ENCODE measurements around the gene LDB3.

The LDB3 gene

GRCh38 chr10:86662186-86663045 is 5.9 kb upstream of the LDB3 start:
- in situ Hi-C loops (cut with MboI; ENCODE audit: low pct_unique_long_range_greater_than_20kb, low sequenced_read_pairs): no loop called here
- no peak for DNase-seq

- in situ Hi-C loops (cut with MboI; ENCODE audit: low pct_unique_long_range_greater_than_20kb, low sequenced_read_pairs): no loop called here
- DNase-seq: no peak
Observed at GRCh38 chr10:86663046-86663345, 5.3 kb upstream of the LDB3 start.

GRCh38 chr10:86663576-86664339 is 4.6 kb upstream of the LDB3 start:
- no peak for DNase-seq
- in situ Hi-C loops (cut with MboI; ENCODE audit: low pct_unique_long_range_greater_than_20kb, low sequenced_read_pairs): no loop called here

- in situ Hi-C loops (cut with MboI; ENCODE audit: low pct_unique_long_range_greater_than_20kb, low sequenced_read_pairs): no loop called here
Observed at GRCh38 chr10:86664341-86665217, 3.7 kb upstream of the LDB3 start.

GRCh38 chr10:86665218-86665607 is 3.1 kb upstream of the LDB3 start:
- in situ Hi-C loops (cut with MboI; ENCODE audit: low pct_unique_long_range_greater_than_20kb, low sequenced_read_pairs): no loop called here
- no peak for DNase-seq

More at GRCh38 chr10:86664341-86665217, 3.7 kb upstream of the LDB3 start:
- no peak for DNase-seq

- in situ Hi-C loops (cut with MboI; ENCODE audit: low pct_unique_long_range_greater_than_20kb, low sequenced_read_pairs): no loop called here
- no peak for DNase-seq
Observed at GRCh38 chr10:86665868-86666267, 2.4 kb upstream of the LDB3 start.

GRCh38 chr10:86666538-86666937 is 1.8 kb upstream of the LDB3 start:
- DNase-seq: no peak
- in situ Hi-C loops (cut with MboI; ENCODE audit: low pct_unique_long_range_greater_than_20kb, low sequenced_read_pairs): no loop called here

- no peak for DNase-seq
- in situ Hi-C loops (cut with MboI; ENCODE audit: low pct_unique_long_range_greater_than_20kb, low sequenced_read_pairs): no loop called here
Observed at GRCh38 chr10:86667421-86668181, 710 bp upstream of the LDB3 start.

GRCh38 chr10:86670290-86670811 is 2.0 kb downstream of the LDB3 start:
- no peak for DNase-seq
- in situ Hi-C loops (cut with MboI; ENCODE audit: low pct_unique_long_range_greater_than_20kb, low sequenced_read_pairs): no loop called here

- no peak for DNase-seq
- in situ Hi-C loops (cut with MboI; ENCODE audit: low pct_unique_long_range_greater_than_20kb, low sequenced_read_pairs): no loop called here
Observed at GRCh38 chr10:86670876-86671275, 2.6 kb downstream of the LDB3 start.

GRCh38 chr10:86671419-86671818 is 3.1 kb downstream of the LDB3 start:
- no peak for DNase-seq
- in situ Hi-C loops (cut with MboI; ENCODE audit: low pct_unique_long_range_greater_than_20kb, low sequenced_read_pairs): no loop called here

GRCh38 chr10:86671985-86672710 is 3.8 kb downstream of the LDB3 start:
- DNase-seq: no peak
- in situ Hi-C loops (cut with MboI; ENCODE audit: low pct_unique_long_range_greater_than_20kb, low sequenced_read_pairs): no loop called here

GRCh38 chr10:86673216-86673826 is 5.0 kb downstream of the LDB3 start:
- DNase-seq: no peak
- in situ Hi-C loops (cut with MboI; ENCODE audit: low pct_unique_long_range_greater_than_20kb, low sequenced_read_pairs): no loop called here

GRCh38 chr10:86673827-86674581 is 5.7 kb downstream of the LDB3 start:
- in situ Hi-C loops (cut with MboI; ENCODE audit: low pct_unique_long_range_greater_than_20kb, low sequenced_read_pairs): no loop called here

GRCh38 chr10:86674912-86675311 is 6.6 kb downstream of the LDB3 start:
- in situ Hi-C loops (cut with MboI; ENCODE audit: low pct_unique_long_range_greater_than_20kb, low sequenced_read_pairs): no loop called here

More at GRCh38 chr10:86673827-86674581, 5.7 kb downstream of the LDB3 start:
- no peak for DNase-seq

GRCh38 chr10:86677374-86677773 is 9.1 kb downstream of the LDB3 start:
- in situ Hi-C loops (cut with MboI; ENCODE audit: low pct_unique_long_range_greater_than_20kb, low sequenced_read_pairs): no loop called here
- no peak for DNase-seq

More at GRCh38 chr10:86674912-86675311, 6.6 kb downstream of the LDB3 start:
- no peak for DNase-seq
